Subcutaneous abdominal adipose tissue (tissue), 5 donors: ENCODE measurements around the gene TRPC4AP.

ENCODE experiments used
- H3K27ac ChIP-seq: one replicate; pipeline ENCODE4 v1.7.0; 2013; ENCODE audit warnings: low read depth, mild to moderate bottlenecking, inconsistent platforms, low read length, moderate library complexity
- H3K27me3 ChIP-seq, 5 donors: one replicate each; pipeline ENCODE4 v1.7.0; 2013; ENCODE audit warnings: low read length in 5 of 5, inconsistent platforms in 1 of 5; ENCODE audit not compliant: control insufficient read depth in 5 of 5, insufficient read depth in 4 of 5
- H3K36me3 ChIP-seq, 5 donors: one replicate each; pipeline ENCODE4 v1.7.0; 2013; ENCODE audit warnings: low read length in 5 of 5; ENCODE audit not compliant: control insufficient read depth in 5 of 5, insufficient read depth in 5 of 5
- H3K4me1 ChIP-seq, 5 donors: one replicate each; pipeline ENCODE4 v1.7.0; 2013; ENCODE audit warnings: low read length in 5 of 5, mild to moderate bottlenecking in 3 of 5, moderate library complexity in 1 of 5; ENCODE audit not compliant: control insufficient read depth in 5 of 5, insufficient read depth in 5 of 5
- H3K4me3 ChIP-seq, 5 donors: one replicate each; pipeline ENCODE4 v1.7.0; 2013; ENCODE audit warnings: low read length in 5 of 5, low read depth in 1 of 5
- H3K9ac ChIP-seq, 5 donors: one replicate each; pipeline ENCODE4 v1.7.0; 2013; ENCODE audit warnings: low read length in 5 of 5, mild to moderate bottlenecking in 4 of 5, moderate library complexity in 3 of 5
- H3K9me3 ChIP-seq, 5 donors: one replicate each; pipeline ENCODE4 v1.7.0; 2013; ENCODE audit warnings: low read length in 5 of 5; ENCODE audit not compliant: control insufficient read depth in 5 of 5
- donor health status: healthy.
- donor health status: healthy.
- donor health status: healthy.
- donor health status: healthy.
- donor health status: healthy.

Gene TRPC4AP

DNA sequence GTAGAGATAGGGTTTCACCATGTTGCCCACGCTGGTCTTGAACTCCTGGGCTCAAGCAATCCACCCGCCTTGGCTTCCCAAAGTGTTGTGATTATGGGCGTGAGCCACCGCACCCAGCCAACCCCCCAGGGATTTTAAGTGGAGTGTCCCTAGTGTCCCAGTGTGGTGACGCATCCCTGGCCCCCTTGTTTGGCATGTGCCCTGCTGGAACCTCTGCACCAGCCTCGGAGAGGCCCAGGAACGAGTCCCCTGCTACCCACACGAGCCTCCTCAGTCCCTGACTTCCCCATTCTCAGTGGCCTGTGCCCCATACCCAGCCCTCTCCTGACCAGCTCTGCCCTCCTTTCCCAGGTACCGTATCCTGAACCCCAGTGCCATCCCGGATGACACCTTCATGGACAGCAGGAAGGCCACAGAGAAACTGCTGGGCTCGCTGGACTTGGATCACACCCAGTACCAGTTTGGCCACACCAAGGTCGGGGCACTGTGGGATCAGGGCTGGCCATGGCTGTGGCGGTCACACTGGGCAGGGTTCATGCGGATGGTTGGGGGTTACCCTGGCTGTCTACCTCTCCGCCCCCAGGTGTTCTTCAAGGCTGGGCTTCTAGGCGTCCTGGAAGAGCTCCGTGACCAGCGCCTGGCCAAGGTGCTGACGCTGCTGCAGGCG, 99.7 kb downstream of the TRPC4AP start:
- H3K36me3 ChIP-seq, result peaks cover 0 to 54% (median 40%) of the 10 kb centered on the region in 5 donors
- no peak overlapping the region for H3K4me3 ChIP-seq
- peaks cover 0 to 15% (median 5%) of the 10 kb centered on the region in 5 donors for H3K4me1 ChIP-seq
- no peaks in the 10 kb centered on the region for H3K27me3 ChIP-seq
- H3K9ac ChIP-seq, result no peak overlapping the region
- H3K9me3 ChIP-seq, result no peaks in the 10 kb centered on the region
- no peak overlapping the region for H3K27ac ChIP-seq

DNA sequence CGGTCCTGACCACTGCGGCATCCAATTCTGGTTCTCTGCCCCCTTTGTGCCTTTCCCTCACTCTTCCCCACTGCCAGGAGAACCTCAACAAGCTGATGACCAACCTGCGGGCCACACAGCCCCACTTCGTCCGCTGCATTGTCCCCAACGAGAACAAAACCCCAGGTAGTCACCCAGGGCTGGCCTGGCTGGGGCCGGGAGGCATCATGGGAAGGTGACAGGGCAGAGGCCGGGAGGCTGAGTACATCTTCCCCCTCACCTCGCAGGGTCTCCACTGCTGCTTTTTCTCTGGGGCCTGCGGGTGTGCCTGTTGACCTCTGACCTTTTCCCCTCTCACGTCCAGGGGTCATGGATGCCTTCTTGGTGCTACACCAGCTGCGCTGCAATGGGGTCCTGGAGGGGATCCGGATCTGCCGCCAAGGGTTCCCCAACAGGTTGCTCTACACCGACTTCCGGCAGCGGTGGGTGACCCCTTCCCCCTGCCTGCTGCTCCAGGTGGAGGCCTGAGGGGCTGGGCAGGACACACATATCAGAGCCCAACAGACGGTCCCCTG, 101.9 kb downstream of the TRPC4AP start:
- Histone ChIP-seq H3K9ac (no peak overlapping the region), H3K27ac (no peak overlapping the region)

GRCh38 chr20:34990231-34990630, 102.4 kb downstream of the TRPC4AP start:
- peaks cover 0 to 30% (median 24%) of the 10 kb centered on the region in 5 donors for H3K36me3 ChIP-seq
- no peak overlapping the region for H3K4me3 ChIP-seq
- H3K9ac ChIP-seq, result no peak overlapping the region
- no peaks in the 10 kb centered on the region for H3K9me3 ChIP-seq
- peaks cover 0 to 7% (median 0%) of the 10 kb centered on the region in 5 donors for H3K27me3 ChIP-seq
- H3K27ac ChIP-seq, result no peak overlapping the region
- H3K4me1 ChIP-seq, result peaks cover 0 to 11% (median 8%) of the 10 kb centered on the region in 5 donors

More for the DNA sequence above, 101.9 kb downstream of the TRPC4AP start:
- Histone ChIP-seq H3K36me3 (peaks cover 0 to 35% (median 29%) of the 10 kb centered on the region in 5 donors), H3K4me3 (no peak overlapping the region), H3K4me1 (peaks cover 0 to 11% (median 8%) of the 10 kb centered on the region in 5 donors), H3K27me3 (peaks cover 0 to 2% (median 0%) of the 10 kb centered on the region in 5 donors), H3K9me3 (no peaks in the 10 kb centered on the region)

DNA sequence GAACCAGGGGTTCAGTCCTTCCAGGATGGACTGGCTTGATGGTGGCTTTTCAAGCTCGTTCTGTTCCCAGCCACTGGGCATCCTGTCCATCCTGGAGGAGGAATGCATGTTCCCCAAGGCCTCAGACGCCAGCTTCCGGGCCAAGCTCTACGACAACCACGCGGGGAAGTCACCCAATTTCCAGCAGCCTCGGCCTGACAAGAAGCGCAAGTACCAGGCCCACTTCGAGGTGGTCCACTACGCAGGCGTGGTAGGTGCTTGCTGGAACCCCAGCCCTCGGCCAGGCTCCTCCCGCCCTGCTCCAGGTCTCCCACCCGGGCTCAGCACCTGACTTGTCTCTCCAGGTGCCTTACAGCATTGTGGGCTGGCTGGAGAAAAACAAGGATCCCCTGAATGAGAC, 102.9 kb downstream of the TRPC4AP start:
- H3K9ac ChIP-seq, result no peak overlapping the region
- peaks cover 0 to 24% (median 18%) of the 10 kb centered on the region in 5 donors for H3K36me3 ChIP-seq
- H3K27ac ChIP-seq, result no peak overlapping the region

DNA sequence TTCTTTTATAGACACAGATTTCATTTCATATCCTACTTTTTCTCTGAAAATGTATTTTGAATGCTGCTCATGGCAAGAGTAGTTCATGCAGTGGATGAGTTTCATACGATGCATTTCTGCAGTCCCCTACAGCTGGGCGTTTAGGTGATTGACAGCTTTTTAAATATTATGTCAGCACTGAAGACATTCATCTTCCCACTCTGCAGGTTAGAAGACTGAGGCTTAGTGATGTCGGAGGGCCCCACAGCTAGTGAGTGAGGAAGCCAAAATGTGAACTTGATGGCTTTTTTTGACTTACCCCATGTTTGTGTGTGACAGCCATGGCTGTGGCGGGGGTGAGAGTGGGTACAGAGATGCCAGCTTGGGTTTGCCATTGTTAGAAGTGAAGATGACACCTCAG, 103.5 kb downstream of the TRPC4AP start:
- no peak overlapping the region for H3K4me3 ChIP-seq
- H3K9me3 ChIP-seq, result no peaks in the 10 kb centered on the region
- no peak overlapping the region for H3K9ac ChIP-seq
- H3K27ac ChIP-seq, result no peak overlapping the region
- H3K36me3 ChIP-seq, result peaks cover 0 to 19% (median 13%) of the 10 kb centered on the region in 5 donors
- H3K4me1 ChIP-seq, result peaks cover 0 to 11% (median 8%) of the 10 kb centered on the region in 5 donors
- H3K27me3 ChIP-seq, result peaks cover 0 to 15% (median 0%) of the 10 kb centered on the region in 5 donors

More for the DNA sequence above, 102.9 kb downstream of the TRPC4AP start:
- H3K4me1 ChIP-seq, result peaks cover 0 to 11% (median 8%) of the 10 kb centered on the region in 5 donors
- peaks cover 0 to 12% (median 0%) of the 10 kb centered on the region in 5 donors for H3K27me3 ChIP-seq
- no peaks in the 10 kb centered on the region for H3K9me3 ChIP-seq
- H3K4me3 ChIP-seq, result no peak overlapping the region

DNA sequence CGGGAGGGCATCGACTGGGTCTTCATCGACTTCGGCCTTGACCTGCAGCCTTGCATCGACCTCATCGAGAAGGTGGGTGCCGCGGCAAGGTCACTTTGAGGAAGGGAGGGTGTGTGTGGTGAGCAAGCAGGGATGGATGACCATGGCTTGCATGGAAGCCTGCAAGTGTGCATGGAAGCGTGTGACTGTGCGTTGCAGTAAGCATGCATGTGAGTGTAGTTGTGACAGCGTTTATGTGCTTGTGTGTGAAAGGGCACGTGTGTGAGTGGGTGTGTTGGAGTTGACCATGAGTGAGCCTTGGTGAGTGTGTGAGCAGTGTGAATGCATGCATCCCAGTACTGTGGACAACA, 104.4 kb downstream of the TRPC4AP start:
- H3K9ac ChIP-seq, result no peak overlapping the region
- no peak overlapping the region for H3K4me3 ChIP-seq
- no peak overlapping the region for H3K27ac ChIP-seq
- H3K9me3 ChIP-seq, result no peaks in the 10 kb centered on the region
- H3K36me3 ChIP-seq, result peaks cover 0 to 9% (median 4%) of the 10 kb centered on the region in 5 donors
- peaks cover 0 to 24% (median 5%) of the 10 kb centered on the region in 5 donors for H3K27me3 ChIP-seq
- H3K4me1 ChIP-seq, result peaks cover 0 to 14% (median 11%) of the 10 kb centered on the region in 5 donors

GRCh38 chr20:34987288-34988190, 105.1 kb downstream of the TRPC4AP start:
- Histone ChIP-seq H3K9me3 (no peaks in the 10 kb centered on the region), H3K4me1 (peaks cover 0 to 20% (median 11%) of the 10 kb centered on the region in 5 donors), H3K27me3 (peaks cover 0 to 29% (median 5%) of the 10 kb centered on the region in 5 donors), H3K36me3 (peaks cover 0 to 3% (median 0%) of the 10 kb centered on the region in 5 donors), H3K9ac (no peak overlapping the region), H3K4me3 (no peak overlapping the region), H3K27ac (no peak overlapping the region)

DNA sequence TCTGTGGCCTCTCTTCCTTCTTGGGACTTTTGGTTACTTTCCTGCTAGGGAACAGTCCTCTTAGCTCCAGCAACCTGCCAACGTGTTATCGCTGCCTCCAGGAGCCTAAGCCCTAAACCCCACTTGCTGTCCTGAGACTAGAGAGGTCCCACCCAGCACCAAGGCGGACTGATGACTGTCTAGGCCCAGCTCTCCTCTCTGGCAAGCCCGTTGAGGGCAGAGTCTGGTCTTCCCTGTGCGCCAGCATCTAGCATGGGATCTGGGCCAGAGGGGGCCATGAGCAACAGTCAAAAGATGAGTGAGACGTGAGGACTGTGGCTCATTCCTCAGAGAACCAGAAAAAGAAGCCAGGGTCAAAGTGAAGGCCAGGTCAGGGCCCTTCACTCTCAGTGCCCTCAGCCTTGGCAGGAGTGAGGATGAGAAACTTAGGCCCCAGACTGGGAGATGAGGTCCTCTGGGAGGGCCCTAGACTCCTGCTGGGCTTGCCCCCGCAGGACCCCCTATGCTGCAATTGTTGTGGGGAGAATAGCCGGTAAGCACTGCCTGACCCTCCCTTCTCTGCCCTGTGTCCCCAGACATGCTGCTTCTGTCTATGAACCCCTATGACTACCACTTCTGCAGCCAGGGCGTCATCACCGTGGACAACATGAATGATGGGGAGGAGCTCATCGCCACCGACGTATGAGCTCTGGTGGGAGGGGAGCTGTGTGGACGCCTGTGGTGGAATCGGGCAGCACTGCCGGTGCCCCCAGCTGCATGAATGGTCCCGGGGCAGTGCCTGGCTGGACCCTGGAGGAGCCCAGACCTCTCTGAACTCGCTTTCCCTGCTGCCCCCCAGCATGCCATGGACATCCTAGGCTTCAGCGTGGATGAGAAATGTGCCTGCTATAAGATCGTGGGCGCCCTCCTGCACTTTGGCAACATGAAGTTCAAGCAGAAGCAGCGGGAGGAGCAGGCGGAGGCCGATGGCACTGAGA, 106.0 kb downstream of the TRPC4AP start:
- peaks cover 0 to 20% (median 11%) of the 10 kb centered on the region in 5 donors for H3K4me1 ChIP-seq
- H3K4me3 ChIP-seq, result no peak overlapping the region
- H3K9me3 ChIP-seq, result no peaks in the 10 kb centered on the region
- H3K9ac ChIP-seq, result no peak overlapping the region
- peaks cover 0 to 29% (median 5%) of the 10 kb centered on the region in 5 donors for H3K27me3 ChIP-seq
- H3K27ac ChIP-seq, result no peak overlapping the region
- H3K36me3 ChIP-seq, result peaks cover 0 to 3% (median 0%) of the 10 kb centered on the region in 5 donors
